Skeletal muscle satellite cell (primary cell): ENCODE data around the gene PDE4C.
"Not testable (repeated sequence)": the region's sequence is repeated elsewhere in the genome, so short reads cannot be mapped to it uniquely, and the experiment has no call there.

Source experiments
- H3K27me3 ChIP-seq: 2 replicates; pipeline ENCODE4 v1.7.0; 2013; ENCODE audit warnings: low read length; ENCODE audit not compliant: control insufficient read depth, insufficient read depth
- H3K36me3 ChIP-seq: 2 replicates; pipeline ENCODE4 v1.7.0; 2013; ENCODE audit warnings: mild to moderate bottlenecking, control low read depth, low read length; ENCODE audit not compliant: insufficient read depth
- H3K4me1 ChIP-seq: 2 replicates; pipeline ENCODE4 v1.7.0; 2013; ENCODE audit warnings: low read length; ENCODE audit not compliant: control insufficient read depth, insufficient read depth
- H3K4me2 ChIP-seq: 2 replicates; pipeline ENCODE4 v1.7.0; 2013; ENCODE audit warnings: mild to moderate bottlenecking, low read length
- H3K4me3 ChIP-seq: 2 replicates; pipeline ENCODE4 v1.7.0; 2013; ENCODE audit warnings: low read length
- H3K9ac ChIP-seq: 2 replicates; pipeline ENCODE4 v1.7.0; 2013; ENCODE audit warnings: mild to moderate bottlenecking, low read depth, low read length, moderate library complexity
- H3K9me3 ChIP-seq: replicated peaks from 2 replicates; pipeline ENCODE4 v1.7.0; 2013; ENCODE audit warnings: mild to moderate bottlenecking, control low read depth, low read length

PDE4C gene

GRCh38 chr19:18218159-18218558 is 8.1 kb downstream of the PDE4C start:
- Histone ChIP-seq H3K36me3 (no peaks in the 10 kb centered on the region), H3K4me1 (peaks cover 5% of the 10 kb centered on the region), H3K27me3 (peaks cover 7% of the 10 kb centered on the region), H3K4me2 (no peak overlapping the region), H3K4me3 (no peak overlapping the region), H3K9me3 (no peaks in the 10 kb centered on the region), H3K9ac (no peak overlapping the region)

DNA sequence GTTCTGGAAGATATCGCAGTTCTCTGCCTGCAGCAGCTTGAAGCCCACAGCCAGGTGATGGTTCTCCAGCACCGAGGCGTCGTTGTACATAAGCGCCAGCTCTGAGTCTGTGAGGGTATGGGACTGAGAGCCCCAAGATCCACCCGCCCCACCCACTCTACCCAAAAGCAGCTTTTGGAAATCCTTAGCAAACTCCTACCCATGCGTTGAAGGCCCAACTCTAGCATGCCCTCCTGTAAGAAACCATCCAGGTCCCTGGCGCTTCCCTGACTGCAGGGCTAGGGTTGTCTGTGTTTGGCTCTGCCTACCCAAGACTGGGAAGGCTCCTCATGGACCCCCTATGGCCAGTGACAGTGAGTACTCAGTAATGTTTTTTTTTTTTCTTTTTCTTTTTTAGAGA is 9.4 kb downstream of the PDE4C start:
- Histone ChIP-seq H3K9ac (no peak overlapping the region), H3K4me2 (no peak overlapping the region), H3K4me3 (no peak overlapping the region), H3K36me3 (no peaks in the 10 kb centered on the region), H3K9me3 (no peaks in the 10 kb centered on the region), H3K27me3 (peaks cover 1% of the 10 kb centered on the region), H3K4me1 (peaks cover 5% of the 10 kb centered on the region)

GRCh38 chr19:18214779-18215433 is 11.3 kb downstream of the PDE4C start:
- Histone ChIP-seq H3K9me3 (no peaks in the 10 kb centered on the region), H3K27me3 (no peaks in the 10 kb centered on the region), H3K9ac (no peak overlapping the region), H3K36me3 (no peaks in the 10 kb centered on the region), H3K4me3 (no peak overlapping the region), H3K4me2 (peak overlapping the region; percentile 63), H3K4me1 (peaks cover 5% of the 10 kb centered on the region)

GRCh38 chr19:18211683-18212082 is 14.6 kb downstream of the PDE4C start:
- Histone ChIP-seq H3K36me3 (no peaks in the 10 kb centered on the region), H3K9me3 (no peaks in the 10 kb centered on the region), H3K4me3 (no peak overlapping the region), H3K4me2 (no peak overlapping the region), H3K9ac (no peak overlapping the region), H3K4me1 (peaks cover 12% of the 10 kb centered on the region), H3K27me3 (no peaks in the 10 kb centered on the region)

DNA sequence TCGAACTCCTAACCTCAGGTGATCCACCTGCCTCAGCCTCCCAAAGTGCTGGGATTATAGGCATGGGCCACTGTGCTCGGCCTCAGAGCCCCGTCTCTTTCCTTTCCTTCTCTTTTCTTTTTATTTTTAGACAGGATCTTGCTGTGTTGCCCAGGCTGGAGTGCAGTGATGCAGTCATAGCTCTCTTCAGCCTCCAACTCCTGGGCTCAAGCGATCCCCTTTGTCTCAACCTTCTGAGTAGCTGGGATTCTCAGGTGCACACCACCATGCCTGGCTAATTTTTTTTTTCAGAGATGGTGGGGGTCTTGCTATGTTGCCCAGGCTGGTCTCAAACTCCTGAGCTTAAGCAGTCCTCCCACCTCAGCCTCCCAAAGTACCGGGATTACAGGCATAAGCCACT is 16.3 kb downstream of the PDE4C start:
- not testable (repeated sequence) for H3K36me3 ChIP-seq, H3K27me3 ChIP-seq, H3K9me3 ChIP-seq

GRCh38 chr19:18208098-18208951 is 17.9 kb downstream of the PDE4C start:
- H3K9ac ChIP-seq: peak overlapping the region; percentile 47
- H3K4me2 ChIP-seq: peak overlapping the region; percentile 56
- peak overlapping the region; percentile 29 for H3K4me3 ChIP-seq
- no peaks in the 10 kb centered on the region for H3K36me3 ChIP-seq
- no peaks in the 10 kb centered on the region for H3K9me3 ChIP-seq
- H3K27me3 ChIP-seq: no peaks in the 10 kb centered on the region
- H3K4me1 ChIP-seq: peaks cover 17% of the 10 kb centered on the region

More for the DNA sequence above, 16.3 kb downstream of the PDE4C start:
- H3K4me1 ChIP-seq: peaks cover 15% of the 10 kb centered on the region
- H3K4me3 ChIP-seq, H3K9ac ChIP-seq, H3K4me2 ChIP-seq: not testable (repeated sequence)

DNA sequence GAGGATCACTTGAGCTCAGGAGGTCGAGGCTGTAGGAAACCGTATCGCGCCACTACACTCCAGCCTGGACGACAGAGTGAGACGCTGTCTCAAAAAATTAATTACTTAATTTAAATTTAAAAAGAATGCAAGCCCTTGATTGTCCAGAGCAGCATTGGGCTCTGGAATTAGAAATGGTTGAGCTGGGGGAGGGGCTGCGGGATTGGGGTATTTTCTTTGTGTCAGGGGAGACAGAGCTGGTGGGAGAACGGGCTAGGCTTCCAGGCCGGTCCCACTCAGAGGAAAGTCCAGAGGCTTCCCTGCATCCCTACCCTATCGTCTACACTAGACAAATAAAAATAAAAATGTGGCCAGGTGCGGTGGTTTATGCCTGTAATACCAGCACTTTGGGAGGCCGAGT is 20.2 kb downstream of the PDE4C start:
- H3K4me3 ChIP-seq: no peak overlapping the region
- H3K36me3 ChIP-seq: no peaks in the 10 kb centered on the region
- peaks cover 23% of the 10 kb centered on the region for H3K4me1 ChIP-seq
- H3K9ac ChIP-seq: no peak overlapping the region
- H3K27me3 ChIP-seq: no peaks in the 10 kb centered on the region
- no peaks in the 10 kb centered on the region for H3K9me3 ChIP-seq
- H3K4me2 ChIP-seq: no peak overlapping the region

GRCh38 chr19:18205200-18205892 is 20.9 kb downstream of the PDE4C start:
- peak overlapping the region; percentile 94 for H3K4me2 ChIP-seq
- H3K4me1 ChIP-seq: peaks cover 23% of the 10 kb centered on the region
- peak overlapping the region; percentile 75 for H3K4me3 ChIP-seq
- no peaks in the 10 kb centered on the region for H3K9me3 ChIP-seq
- H3K27me3 ChIP-seq: no peaks in the 10 kb centered on the region
- peak overlapping the region; percentile 98 for H3K9ac ChIP-seq
- H3K36me3 ChIP-seq: no peaks in the 10 kb centered on the region

GRCh38 chr19:18204394-18205199 is 21.6 kb downstream of the PDE4C start:
- Histone ChIP-seq H3K36me3 (no peaks in the 10 kb centered on the region), H3K9ac (peak overlapping the region; percentile 98), H3K4me2 (peak overlapping the region; percentile 94), H3K9me3 (no peaks in the 10 kb centered on the region), H3K27me3 (no peaks in the 10 kb centered on the region), H3K4me3 (peak overlapping the region; percentile 75), H3K4me1 (peaks cover 23% of the 10 kb centered on the region)

DNA sequence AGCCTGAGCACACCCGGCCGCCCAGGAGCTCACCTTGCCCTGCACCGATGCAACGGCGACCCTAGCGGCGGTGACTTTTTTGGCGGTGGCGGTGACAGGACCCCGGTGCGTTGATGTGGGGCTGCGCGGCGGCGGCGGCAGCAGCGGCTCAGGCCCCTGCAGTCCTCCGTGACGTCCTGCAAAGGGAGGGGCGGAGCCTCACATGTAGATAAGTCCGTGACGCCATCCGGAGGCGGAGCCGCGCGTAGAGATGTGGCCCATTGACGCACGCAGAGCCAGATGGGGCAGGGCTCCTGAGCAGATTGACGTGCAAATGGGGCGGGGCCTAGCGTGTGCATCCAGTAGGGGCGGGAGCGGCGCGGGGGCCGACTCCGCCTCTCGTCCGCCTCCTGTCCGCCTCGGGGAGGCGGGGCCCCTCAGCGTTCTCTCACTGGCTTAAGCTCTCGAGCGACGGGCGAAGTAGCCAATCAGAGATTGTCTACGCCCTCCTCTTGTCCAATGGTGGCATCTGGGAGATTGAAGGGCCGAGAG is 22.3 kb downstream of the PDE4C start, which contains the start of gene RAB3A:
RAB3A (minus strand) TSS at position 180 of the 531 bp plus-strand sequence. CDS start 1,302 bp downstream, outside the sequence.
- H3K36me3 ChIP-seq: no peaks in the 10 kb centered on the region
- H3K9me3 ChIP-seq: no peaks in the 10 kb centered on the region
- H3K4me3 ChIP-seq: peak within 1 kb of the TSS; percentile 84

More for the DNA sequence above, 22.3 kb downstream of the PDE4C start, which contains the start of gene RAB3A:
- peak within 1 kb of the TSS; percentile 96 for H3K4me2 ChIP-seq
- peak within 1 kb of the TSS; percentile 98 for H3K9ac ChIP-seq
- peaks cover 23% of the 10 kb centered on the region for H3K4me1 ChIP-seq
- H3K27me3 ChIP-seq: no peaks in the 10 kb centered on the region
